Psoas muscle (tissue), 8 donors: ENCODE data around the gene XRCC6. TPM values are rescaled to one million over a fixed set of nuclear protein-coding genes. Genes with fewer than 3 reads are reported as not detected.
"Not testable (repeated sequence)": the region's sequence is repeated elsewhere in the genome, so short reads cannot be mapped to it uniquely, and the experiment has no call there.

Source experiments
- ATAC-seq, 4 donors: fragments of 200-7000 bp; cut with Tn5 transposase; one replicate each; pipeline ENCODE4 v1.9.1; 2020; ENCODE audit warnings: moderate library complexity in 3 of 4, mild to moderate bottlenecking in 2 of 4
- DNase-seq, 2 donors: peaks; one replicate each; pipeline ENCODE4 v3.0.0-alpha.2; 2020
- H3K27ac ChIP-seq: fragments of 200-600 bp; one replicate; pipeline ENCODE4 v1.8.0; 2022
- H3K27me3 ChIP-seq, 3 donors: fragments of 200-600 bp in 1 of 3; one replicate each; pipeline versions ENCODE4 v1.6.1 to v1.8.0; 2013 to 2022; ENCODE audit warnings: low read length in 2 of 3, mild to moderate bottlenecking in 2 of 3, moderate library complexity in 1 of 3; ENCODE audit not compliant: insufficient read depth in 3 of 3
- H3K36me3 ChIP-seq, 2 donors: fragments of 200-600 bp in 1 of 2; one replicate each; pipeline versions ENCODE4 v1.6.1 to v1.8.0; 2013 to 2022; ENCODE audit warnings: low read depth in 1 of 2, mild to moderate bottlenecking in 1 of 2, moderate library complexity in 1 of 2; ENCODE audit not compliant: insufficient read depth in 1 of 2
- H3K4me1 ChIP-seq: fragments of 200-600 bp; one replicate; pipeline ENCODE4 v1.8.0; 2022
- H3K4me3 ChIP-seq: fragments of 200-600 bp; one replicate; pipeline ENCODE4 v1.8.0; 2022; ENCODE audit warnings: mild to moderate bottlenecking
- H3K9me3 ChIP-seq: fragments of 200-600 bp; one replicate; pipeline ENCODE4 v1.8.0; 2022
- CTCF ChIP-seq: fragments of 200-600 bp; IDR thresholded peaks from one replicate; pipeline ENCODE4 v1.8.0; 2022; ENCODE audit warnings: antibody characterized with exemption
- WGBS, 3 donors: extraction: QIAGEN DNeasy Blood & Tissue Kit; methylation state at CpG; one replicate each; pipeline versions ENCODE4 v1.1.6 to v1.1.7; 2013; 5-methylcytosine and 5-hydroxymethylcytosine counted together
- intact Hi-C, 2 donors: fragments of 100-400 bp; cut with DNase I; formaldehyde crosslinking; loops; one replicate each; pipeline versions ENCODE4 v1.11.0 to v1.14.2; 2022
- polyA plus RNA-seq, 3 donors: library from polyadenylated mRNA; stranded (reverse); fragments of 200-250 nt; gene quantifications; one replicate each; pipeline ENCODE4 v1.2.3, GENCODE V29; 2013
- total RNA-seq, 4 donors: library from RNA; stranded (reverse); fragmentation: NEBNext Ultra II Directional in 2 of 4; extraction: Animal tissue kit (Norgen Biotek cat#: 25700) in 2 of 4; gene quantifications; one replicate each; pipeline versions ENCODE4 v1.2.1 to v1.2.4, GENCODE V29; 2021 to 2023
- donor health status: healthy with polysubstance abuse.
- donor health status: DM: no; HTN: no; CAD: no; lungs with moderate emphysema.
- donor health status: Bipolar disorder and iron deficiency.
- donor health status: healthy.
- donor health status: DM: yes; HTN: yes; CAD: no.
- donor health status: DM: no; HTN: no; CAD: no.
- donor health status: DM: no; HTN: no; CAD: no.
- donor health status: DM: yes; HTN: yes; CAD: no.

Gene XRCC6
- total and polyA plus RNA-seq, 7 donors = 156 to 291 (median 236) TPM

GRCh38 chr22:41620589-41621098 lies 451 bp upstream of the XRCC6 start, which contains the start of gene DESI1:
Gene DESI1, minus strand, starts transcription at chr22:41621043. Its CDS starts 204 bp downstream, at chr22:41620839.
- no peak for DNase-seq
- Histone ChIP-seq H3K27ac (peak within 1 kb of the TSS; percentile 95), H3K4me3 (peak within 1 kb of the TSS; percentile 82), H3K4me1 (peaks cover 26% of the 10 kb centered on the region), H3K36me3 (peaks cover 0 to 35% of the 10 kb centered on the region in 2 donors), H3K27me3 (no peaks in the 10 kb centered on the region), H3K9me3 (no peaks in the 10 kb centered on the region)
- intact Hi-C loops = no loop called here
- ATAC-seq = peak in 3 of 4 donors; percentile 28 to 35 (median 29)
- no peak for TF ChIP-seq CTCF
- 0 to 1% (median 1%) methylated on average over 22 to 40 of the region's 40 CpGs for WGBS, 3 donors

- no peaks in the 10 kb centered on the region for H3K27me3 ChIP-seq
- peaks cover 26% of the 10 kb centered on the region for H3K4me1 ChIP-seq
- TF ChIP-seq CTCF = no peak
- peaks cover 0 to 47% of the 10 kb centered on the region in 2 donors for H3K36me3 ChIP-seq
- intact Hi-C loops = no loop called here
- H3K9me3 ChIP-seq = no peaks in the 10 kb centered on the region
- no peak for ATAC-seq
- peak overlapping the region; percentile 82 for H3K4me3 ChIP-seq
- DNase-seq = no peak
- peak overlapping the region; percentile 95 for H3K27ac ChIP-seq
- 3 to 6% (median 4%) methylated on average over 8 of the region's 8 CpGs for WGBS, 3 donors
Measured at GRCh38 chr22:41621911-41622179, 750 bp downstream of the XRCC6 start.

- peaks cover 15% of the 10 kb centered on the region for H3K4me1 ChIP-seq
- intact Hi-C loops = no loop called here
- H3K27ac ChIP-seq = no peak overlapping the region
- no peak for TF ChIP-seq CTCF
- 89 to 98% (median 95%) methylated on average over 7 of the region's 7 CpGs for WGBS, 3 donors
- no peaks in the 10 kb centered on the region for H3K9me3 ChIP-seq
- H3K4me3 ChIP-seq = no peak overlapping the region
- DNase-seq (no peak), ATAC-seq (no peak)
- peaks cover 17 to 84% of the 10 kb centered on the region in 2 donors for H3K36me3 ChIP-seq
- H3K27me3 ChIP-seq = no peaks in the 10 kb centered on the region
Measured at GRCh38 chr22:41625577-41625976, 4.5 kb downstream of the XRCC6 start.

- H3K36me3 ChIP-seq = peaks cover 20 to 89% of the 10 kb centered on the region in 2 donors
- H3K9me3 ChIP-seq, H3K4me1 ChIP-seq, DNase-seq, H3K4me3 ChIP-seq, H3K27me3 ChIP-seq, intact Hi-C loops, H3K27ac ChIP-seq, ATAC-seq: not testable (repeated sequence)
- WGBS, 3 donors = 94 to 97% (median 95%) methylated on average over 17 to 24 of the region's 28 CpGs
Measured at GRCh38 chr22:41631115-41631514, 10.0 kb downstream of the XRCC6 start.

GRCh38 chr22:41631615-41632014 lies 10.5 kb downstream of the XRCC6 start:
- H3K36me3 ChIP-seq = peaks cover 21 to 89% of the 10 kb centered on the region in 2 donors
- intact Hi-C loops, H3K27me3 ChIP-seq, DNase-seq, H3K27ac ChIP-seq, H3K4me3 ChIP-seq, ATAC-seq, H3K4me1 ChIP-seq, H3K9me3 ChIP-seq: not testable (repeated sequence)
- 98% methylated on average over 6 to 11 of the region's 23 CpGs for WGBS, 3 donors

- H3K27ac ChIP-seq, ATAC-seq, DNase-seq, H3K4me3 ChIP-seq, intact Hi-C loops, H3K27me3 ChIP-seq, H3K4me1 ChIP-seq, H3K9me3 ChIP-seq: not testable (repeated sequence)
- 93 to 94% (median 93%) methylated on average over 8 of the region's 8 CpGs for WGBS, 3 donors
- peaks cover 20 to 89% of the 10 kb centered on the region in 2 donors for H3K36me3 ChIP-seq
Measured at GRCh38 chr22:41634610-41635009, 13.5 kb downstream of the XRCC6 start.
